ENCODE measurements around the gene SBF2. TPM values are rescaled to one million over a fixed set of nuclear protein-coding genes. Genes with fewer than 3 reads are reported as not detected.

Gene SBF2
- total and polyA plus RNA-seq, 2 of the 13 experiments (the other 11 are each of a cell fraction or from before 2014, with no cell fraction given) = 24.0 to 45.8 TPM

GRCh38 chr11:10307400-10308200, 13.6 kb upstream of the SBF2 start (continued):
- TF ChIP-seq, protein P1, sequence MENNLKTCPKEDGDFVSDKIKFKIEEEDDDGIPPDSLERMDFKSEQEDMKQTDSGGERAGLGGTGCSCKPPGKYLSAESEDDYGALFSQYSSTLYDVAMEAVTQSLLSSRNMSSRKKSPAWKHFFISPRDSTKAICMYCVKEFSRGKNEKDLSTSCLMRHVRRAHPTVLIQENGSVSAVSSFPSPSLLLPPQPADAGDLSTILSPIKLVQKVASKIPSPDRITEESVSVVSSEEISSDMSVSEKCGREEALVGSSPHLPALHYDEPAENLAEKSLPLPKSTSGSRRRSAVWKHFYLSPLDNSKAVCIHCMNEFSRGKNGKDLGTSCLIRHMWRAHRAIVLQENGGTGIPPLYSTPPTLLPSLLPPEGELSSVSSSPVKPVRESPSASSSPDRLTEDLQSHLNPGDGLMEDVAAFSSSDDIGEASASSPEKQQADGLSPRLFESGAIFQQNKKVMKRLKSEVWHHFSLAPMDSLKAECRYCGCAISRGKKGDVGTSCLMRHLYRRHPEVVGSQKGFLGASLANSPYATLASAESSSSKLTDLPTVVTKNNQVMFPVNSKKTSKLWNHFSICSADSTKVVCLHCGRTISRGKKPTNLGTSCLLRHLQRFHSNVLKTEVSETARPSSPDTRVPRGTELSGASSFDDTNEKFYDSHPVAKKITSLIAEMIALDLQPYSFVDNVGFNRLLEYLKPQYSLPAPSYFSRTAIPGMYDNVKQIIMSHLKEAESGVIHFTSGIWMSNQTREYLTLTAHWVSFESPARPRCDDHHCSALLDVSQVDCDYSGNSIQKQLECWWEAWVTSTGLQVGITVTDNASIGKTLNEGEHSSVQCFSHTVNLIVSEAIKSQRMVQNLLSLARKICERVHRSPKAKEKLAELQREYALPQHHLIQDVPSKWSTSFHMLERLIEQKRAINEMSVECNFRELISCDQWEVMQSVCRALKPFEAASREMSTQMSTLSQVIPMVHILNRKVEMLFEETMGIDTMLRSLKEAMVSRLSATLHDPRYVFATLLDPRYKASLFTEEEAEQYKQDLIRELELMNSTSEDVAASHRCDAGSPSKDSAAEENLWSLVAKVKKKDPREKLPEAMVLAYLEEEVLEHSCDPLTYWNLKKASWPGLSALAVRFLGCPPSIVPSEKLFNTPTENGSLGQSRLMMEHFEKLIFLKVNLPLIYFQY (CRISPR knock-in tag; IDR thresholded peaks at IDR 0.05; ENCODE audit: borderline replicate concordance) = peak; percentile 100
- no peak for TF ChIP-seq ZNF343 (CRISPR knock-in tag; IDR thresholded peaks at IDR 0.05)
- TF ChIP-seq SP2 (CRISPR knock-in tag; IDR thresholded peaks at IDR 0.05) = no peak
- no peak for TF ChIP-seq ZFP62 (CRISPR knock-in tag; IDR thresholded peaks at IDR 0.05)
- TF ChIP-seq FOSL1 (CRISPR knock-in tag; IDR thresholded peaks at IDR 0.05; ENCODE audit: borderline replicate concordance) = no peak
- no peak for TF ChIP-seq PHB2 (IDR thresholded peaks at IDR 0.05; ENCODE audit: partially characterized antibody)
- no peak; the same call in 1 of the 2 replicates for TF ChIP-seq ELF1 (CRISPR knock-in tag; IDR thresholded peaks at IDR 0.05)
- no peak for TF ChIP-seq MTERF4 (CRISPR knock-in tag; IDR thresholded peaks at IDR 0.05)
- TF ChIP-seq USF2 (IDR thresholded peaks at IDR 0.05; ENCODE audit: low read depth, low read length) = no peak
- TF ChIP-seq USF2 (CRISPR knock-in tag; IDR thresholded peaks at IDR 0.05; ENCODE audit: borderline replicate concordance) = no peak
- TF ChIP-seq NPAS2 (CRISPR knock-in tag; IDR thresholded peaks at IDR 0.05; ENCODE audit: borderline replicate concordance) = no peak
- TF ChIP-seq ZNF431 (CRISPR knock-in tag; IDR thresholded peaks at IDR 0.05; ENCODE audit: borderline replicate concordance, low read depth) = no peak
- no peak for TF ChIP-seq ZFP41 (CRISPR knock-in tag; IDR thresholded peaks at IDR 0.05; ENCODE audit: borderline replicate concordance)
- no peak for TF ChIP-seq ZBTB42 (CRISPR knock-in tag; IDR thresholded peaks at IDR 0.05)
- no peak for TF ChIP-seq KDM1A (CRISPR knock-in tag; IDR thresholded peaks at IDR 0.05)
- TF ChIP-seq HNF4G (IDR thresholded peaks at IDR 0.05; ENCODE audit: borderline replicate concordance, low read depth, low read length) = 0 out of 2 replicates have a peak, but pooled peaks have one; percentile 15
- TF ChIP-seq HNF4G (CRISPR knock-in tag; IDR thresholded peaks at IDR 0.05; ENCODE audit: borderline replicate concordance, low read depth) = 0 out of 2 replicates have a peak, but pooled peaks have one; percentile 51
- TF ChIP-seq, protein P2, sequence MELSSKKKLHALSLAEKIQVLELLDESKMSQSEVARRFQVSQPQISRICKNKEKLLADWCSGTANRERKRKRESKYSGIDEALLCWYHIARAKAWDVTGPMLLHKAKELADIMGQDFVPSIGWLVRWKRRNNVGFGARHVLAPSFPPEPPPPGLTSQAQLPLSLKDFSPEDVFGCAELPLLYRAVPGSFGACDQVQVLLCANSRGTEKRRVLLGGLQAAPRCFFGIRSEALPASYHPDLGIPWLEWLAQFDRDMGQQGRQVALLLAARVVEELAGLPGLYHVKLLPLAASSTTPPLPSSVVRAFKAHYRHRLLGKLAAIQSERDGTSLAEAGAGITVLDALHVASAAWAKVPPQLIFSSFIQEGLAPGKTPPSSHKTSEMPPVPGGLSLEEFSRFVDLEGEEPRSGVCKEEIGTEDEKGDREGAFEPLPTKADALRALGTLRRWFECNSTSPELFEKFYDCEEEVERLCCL (CRISPR knock-in tag; IDR thresholded peaks at IDR 0.05; ENCODE audit: borderline replicate concordance) = no peak
- TF ChIP-seq TOE1 (CRISPR knock-in tag; IDR thresholded peaks at IDR 0.05) = no peak
